ENCODE measurements around the gene VSIG1.
A peak's percentile ranks its signal among the peaks of the same experiment; 100 is the strongest.

Gene VSIG1

DNA sequence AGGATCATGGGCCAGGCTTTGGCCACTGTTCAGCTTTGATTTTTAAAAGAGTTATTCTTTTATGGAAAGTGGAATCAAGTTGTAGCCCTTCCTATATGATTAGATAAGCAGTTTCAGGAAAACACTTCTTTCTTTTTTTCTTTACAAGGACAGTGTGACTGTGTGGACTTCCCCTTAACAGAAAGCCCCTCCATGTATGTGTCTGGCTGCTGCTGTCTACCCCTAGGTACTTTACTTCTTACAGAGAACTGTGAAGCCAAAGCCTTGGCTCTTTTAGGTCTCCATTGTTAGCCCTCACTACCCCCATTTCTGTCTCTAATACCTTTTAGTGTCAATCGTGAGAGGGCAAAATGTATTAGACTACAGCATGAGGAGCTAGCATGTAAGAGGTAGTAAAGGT, 19.1 kb downstream of the VSIG1 start:
- no peak for DNase-seq (ENCODE audit: low read depth in 2 of 2)

DNA sequence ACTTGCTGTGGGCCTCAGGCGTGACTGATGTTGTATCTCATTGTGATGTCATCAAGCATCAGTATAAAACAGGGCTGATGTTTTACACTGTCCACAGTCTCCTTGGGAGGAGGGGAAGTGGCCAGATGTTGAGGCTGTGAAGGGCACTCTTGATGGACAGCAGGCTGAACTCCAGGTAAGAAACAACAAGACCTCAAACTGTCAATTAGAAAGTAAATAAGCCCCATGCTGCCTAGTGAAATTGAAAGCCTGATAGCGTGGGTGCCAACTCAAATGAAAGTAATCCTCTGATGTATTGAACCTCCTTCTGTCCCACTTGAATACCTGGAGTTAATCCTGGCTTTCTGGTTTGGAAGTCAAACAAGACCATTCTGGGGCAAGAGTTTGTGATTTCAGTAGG, 19.7 kb downstream of the VSIG1 start:
- DNase-seq (ENCODE audit: low read depth in 2 of 2): no peak

DNA sequence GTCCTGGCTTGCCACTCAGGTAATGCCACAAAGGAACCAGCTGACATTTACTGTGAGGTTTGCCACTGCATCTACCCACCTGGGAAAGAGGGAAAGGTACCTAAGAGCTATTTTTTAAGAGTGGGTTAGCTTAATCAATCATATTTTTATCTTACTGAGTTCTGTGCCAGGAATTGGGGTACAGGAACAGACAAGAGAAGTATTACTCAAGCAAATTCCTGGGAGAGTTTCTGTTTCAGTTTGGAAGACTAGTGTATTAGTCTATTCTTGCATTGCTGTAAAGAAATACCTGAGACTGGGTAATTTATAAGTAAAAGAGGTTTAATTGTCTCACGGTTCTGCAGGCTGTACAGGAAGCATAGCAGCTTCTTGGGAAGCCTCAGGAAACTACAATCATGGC, 23.3 kb downstream of the VSIG1 start:
- DNase-seq (ENCODE audit: low read depth in 2 of 2): no peak

DNA sequence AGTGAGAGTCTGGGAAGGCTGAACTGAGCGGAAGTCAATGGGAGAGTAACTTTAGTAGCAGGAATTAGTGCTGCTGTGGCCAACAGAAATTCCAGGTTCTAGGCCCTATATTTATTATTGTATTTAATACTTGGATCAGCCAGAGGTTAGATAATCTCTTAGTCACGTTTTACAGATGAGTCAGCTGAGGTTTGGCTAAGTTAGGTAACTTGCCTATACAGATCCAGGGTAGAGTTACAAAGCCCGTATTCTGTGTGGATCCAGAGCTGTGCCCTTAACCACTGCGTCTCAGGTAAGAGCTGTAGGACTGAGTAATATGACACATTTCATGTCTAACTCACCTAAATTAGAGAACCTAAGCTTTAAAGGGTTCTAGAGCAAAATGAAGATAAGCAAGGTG, 26.0 kb downstream of the VSIG1 start:
- no peak for DNase-seq (ENCODE audit: low read depth in 2 of 2)

DNA sequence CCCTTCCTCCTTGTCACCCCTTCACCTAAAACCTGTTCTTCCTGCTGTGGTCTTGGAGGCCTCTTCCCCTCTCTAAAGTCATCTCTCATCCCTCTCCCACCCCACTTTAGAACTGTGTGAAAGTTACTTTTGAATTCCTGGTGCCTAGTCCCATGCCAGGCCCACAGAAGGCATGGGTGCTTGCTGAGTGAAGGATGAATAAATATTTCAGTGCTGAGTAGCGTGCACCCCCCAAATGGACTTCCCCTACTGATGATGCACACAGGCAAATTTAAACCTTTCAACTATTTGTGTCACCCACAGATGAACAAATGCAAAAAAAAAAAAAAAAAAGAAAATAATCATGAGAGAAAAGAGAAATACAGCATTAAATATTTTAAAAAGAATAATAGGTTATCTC, 26.7 kb downstream of the VSIG1 start:
- no peak for DNase-seq (ENCODE audit: low read depth in 2 of 2)

DNA sequence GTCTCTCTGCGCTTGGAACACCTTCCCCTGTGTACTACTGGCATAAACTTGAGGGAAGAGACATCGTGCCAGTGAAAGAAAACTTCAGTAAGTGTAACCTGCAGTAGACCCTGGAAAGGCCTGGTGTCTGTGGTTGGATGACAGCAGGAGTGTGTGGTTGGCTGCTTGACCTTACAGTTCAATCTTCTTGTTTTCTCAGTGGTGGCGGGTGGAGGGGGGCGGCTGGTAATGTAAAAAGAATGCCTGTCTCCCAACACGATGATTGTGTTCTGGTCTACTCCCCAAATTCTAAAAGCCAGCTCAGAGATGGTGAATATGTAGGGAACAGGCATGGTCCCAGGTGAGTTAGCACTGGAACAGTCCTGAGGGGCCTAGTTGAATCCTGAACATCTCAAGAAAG, 27.9 kb downstream of the VSIG1 start:
- no peak for DNase-seq (ENCODE audit: low read depth in 2 of 2)

DNA sequence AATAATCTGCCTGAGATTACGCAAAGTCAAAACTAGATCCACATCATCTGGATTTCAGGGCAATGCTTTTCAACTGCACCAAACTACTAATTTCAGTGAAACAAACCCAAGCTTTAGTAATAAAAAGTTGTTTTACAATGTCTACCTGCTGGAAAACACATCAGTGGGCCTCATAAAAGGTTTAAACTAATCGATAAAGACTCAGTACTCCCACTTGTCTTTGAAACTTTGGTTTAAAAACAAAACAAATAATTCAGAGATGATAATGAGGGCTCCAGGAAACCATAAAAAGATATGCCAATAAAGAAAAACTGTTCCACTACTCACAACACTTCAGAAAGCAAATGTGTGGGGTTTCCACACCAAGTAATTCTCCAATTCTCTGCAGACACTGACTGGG, 36.2 kb downstream of the VSIG1 start:
- no peak for DNase-seq (ENCODE audit: low read depth in 2 of 2)

DNA sequence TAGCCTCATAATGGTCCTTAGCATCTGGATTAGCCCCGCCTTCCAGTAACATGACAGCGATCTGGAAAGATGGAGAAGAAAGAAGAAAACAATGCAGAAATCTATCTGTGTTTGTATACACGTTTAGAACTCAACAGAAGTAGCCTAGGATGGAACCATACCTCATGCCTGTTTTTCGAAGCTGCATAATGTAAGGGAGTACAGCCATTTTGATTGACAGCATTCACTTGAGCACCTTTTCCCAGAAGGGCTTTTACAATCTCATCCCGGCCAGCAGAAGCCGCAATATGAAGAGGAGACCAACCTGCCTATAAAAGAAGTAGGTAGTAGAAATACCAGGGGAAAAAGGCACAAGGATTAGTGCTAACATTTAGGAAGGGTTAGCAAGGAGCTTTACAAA, 42.9 kb downstream of the VSIG1 start:
- DNase-seq (ENCODE audit: low read depth in 2 of 2): no peak

DNA sequence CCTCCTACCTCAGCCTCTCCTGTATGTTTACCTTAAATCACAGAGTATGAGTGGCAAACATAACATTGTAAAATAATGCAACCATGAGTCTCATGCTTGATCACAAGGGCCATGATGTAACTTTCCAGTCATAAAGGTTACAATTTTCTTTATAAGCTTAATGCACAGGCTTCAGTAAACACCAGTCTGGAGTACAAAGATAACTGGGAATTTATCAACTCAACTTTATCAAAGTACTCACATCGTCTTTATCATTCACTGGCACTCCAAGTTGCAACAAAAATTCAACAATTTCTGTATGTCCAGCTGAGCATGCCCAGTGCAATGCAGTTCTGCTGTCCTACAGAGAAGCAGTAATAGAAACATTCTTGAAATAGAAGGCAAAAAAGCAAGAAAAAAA, 43.6 kb downstream of the VSIG1 start:
- no peak for DNase-seq (ENCODE audit: low read depth in 2 of 2)

DNA sequence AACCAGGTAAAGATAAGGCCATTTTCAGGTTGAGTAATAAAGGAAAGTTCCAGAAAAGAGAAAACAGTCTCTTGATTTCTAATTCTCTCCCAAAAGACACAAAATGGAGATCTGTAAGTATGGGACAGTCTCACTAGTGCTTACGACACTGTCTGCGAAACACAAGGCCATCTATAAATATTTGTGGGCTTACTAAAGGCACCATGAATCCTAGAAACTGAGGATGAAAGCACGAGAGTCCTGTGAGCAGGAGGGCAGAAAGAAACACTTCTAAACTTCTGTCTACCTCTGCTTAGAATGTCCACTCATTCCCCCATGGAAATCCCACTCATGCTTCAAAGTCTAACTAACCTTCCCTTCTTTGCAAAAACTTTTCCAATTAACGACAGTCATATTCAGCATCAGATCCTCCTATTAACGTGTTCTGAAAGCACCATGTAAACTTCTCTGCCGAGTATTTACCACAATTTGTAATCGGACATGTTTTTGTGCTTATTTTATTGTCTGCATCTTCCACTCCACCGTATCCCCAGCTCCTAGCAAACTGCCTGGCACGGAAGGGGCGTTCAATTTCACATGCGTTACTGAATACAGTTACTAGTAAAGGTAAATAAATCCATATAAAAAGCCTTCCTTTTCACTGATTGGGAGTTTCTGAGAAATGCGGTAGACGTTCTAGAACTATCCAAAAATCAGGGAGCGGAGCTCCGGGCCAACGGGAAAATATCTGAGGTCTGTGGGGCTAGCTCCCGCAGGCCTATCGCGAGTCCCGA, 45.8 kb downstream of the VSIG1 start:
- no peak for DNase-seq (ENCODE audit: low read depth in 2 of 2)

DNA sequence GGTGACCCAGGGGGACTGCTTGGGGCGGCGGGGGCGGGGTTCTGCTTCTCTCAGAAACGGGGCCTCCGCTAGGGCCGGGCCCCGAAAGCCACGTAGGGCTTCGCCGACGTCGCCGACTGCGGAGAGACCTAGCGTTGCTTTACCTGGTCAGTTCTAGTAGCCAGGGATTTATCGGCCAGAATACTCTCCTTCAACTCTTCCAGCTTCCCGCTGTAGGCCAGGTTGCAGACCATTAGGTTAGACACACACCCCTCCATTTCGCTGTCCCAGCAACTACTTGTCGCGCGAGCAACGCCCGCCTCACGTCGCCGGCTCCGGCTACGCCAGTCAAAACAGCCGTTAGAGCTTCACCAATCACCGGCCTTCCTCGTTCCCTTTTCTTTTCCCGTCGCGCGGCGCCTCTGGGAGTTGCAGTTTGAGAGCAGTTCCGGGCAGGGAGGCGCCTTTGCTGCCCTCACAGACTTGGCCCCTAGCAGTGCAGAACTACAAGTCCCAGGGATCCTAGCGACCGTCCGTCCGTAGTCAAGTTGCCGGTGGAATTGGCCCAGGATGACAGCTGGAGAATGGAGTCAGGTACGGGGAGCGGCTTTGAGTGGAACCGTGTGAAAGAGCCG, 46.5 kb downstream of the VSIG1 start, which contains the start of the genes ATG4A and PSMD10:
Gene ATG4A, plus strand, starts transcription at position 515 of the 614 bp plus-strand sequence. Its CDS starts 49 bp downstream, at position 564.
Gene PSMD10, minus strand, starts transcription at position 279 of the 614 bp plus-strand sequence. Its CDS starts 22 bp downstream, at position 257.
- DNase-seq (ENCODE audit: low read depth in 2 of 2): peak; percentile 73 to 80

DNA sequence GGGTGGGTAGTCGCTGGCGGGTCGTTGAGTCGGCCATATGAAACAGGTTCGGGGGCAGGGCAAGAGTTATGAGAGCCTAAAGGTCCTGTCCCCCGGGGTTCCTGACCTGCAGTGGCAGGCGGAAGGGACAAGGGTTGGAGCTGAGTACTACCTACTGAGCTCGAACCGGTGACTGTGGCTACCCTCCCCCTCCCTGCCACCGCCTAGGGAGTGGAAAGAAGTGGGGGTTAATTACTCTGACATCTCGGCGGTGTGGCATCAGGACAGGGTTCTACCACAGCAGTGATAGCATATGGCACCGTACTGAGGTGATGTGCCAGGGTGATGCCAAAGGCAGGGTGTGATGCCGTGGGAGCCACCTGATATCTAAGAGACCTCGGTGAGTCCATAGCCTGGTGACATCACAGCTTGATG, 47.0 kb downstream of the VSIG1 start:
- peak in 1 of 2 experiments; percentile 4 for DNase-seq (ENCODE audit: low read depth in 2 of 2)

DNA sequence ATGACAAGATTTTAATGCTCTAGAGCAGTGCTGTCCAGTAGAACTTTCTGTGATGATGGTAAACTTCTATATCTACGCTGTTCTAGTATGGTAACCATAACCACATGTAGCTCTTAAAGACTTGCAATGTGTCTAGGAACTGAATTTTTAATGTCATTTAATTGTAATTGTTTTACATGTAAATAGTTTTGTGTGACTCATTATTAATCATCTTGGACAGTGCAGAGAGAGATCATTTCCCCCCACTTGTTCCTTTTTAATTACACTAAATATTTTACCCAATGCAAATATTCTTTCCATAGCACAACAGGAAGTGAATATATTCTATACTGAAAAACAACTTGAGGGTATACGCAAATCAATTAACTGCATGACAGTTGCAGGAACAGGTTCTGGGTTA, 52.5 kb downstream of the VSIG1 start:
- DNase-seq (ENCODE audit: low read depth in 2 of 2): no peak

DNA sequence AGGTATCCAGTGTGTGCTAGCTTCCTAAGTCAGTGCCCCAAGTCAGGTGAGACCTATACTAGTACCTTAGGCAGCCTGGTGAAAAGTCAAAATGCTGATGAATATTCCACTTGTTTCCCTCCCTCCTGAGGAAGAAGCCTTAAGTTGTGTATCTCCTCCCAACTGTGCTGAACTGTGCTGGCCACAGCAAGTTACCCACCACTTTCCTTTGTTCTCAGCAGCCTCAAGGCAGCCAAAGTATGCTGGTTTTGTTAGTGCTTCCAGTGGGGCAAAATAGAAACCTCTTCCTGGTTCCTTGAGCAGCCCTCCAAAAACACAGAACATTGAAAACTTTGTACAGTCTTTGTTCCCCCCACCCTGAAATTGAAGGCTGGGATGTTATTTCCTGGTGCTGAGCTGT, 60.6 kb downstream of the VSIG1 start:
- no peak for DNase-seq (ENCODE audit: low read depth in 2 of 2)

DNA sequence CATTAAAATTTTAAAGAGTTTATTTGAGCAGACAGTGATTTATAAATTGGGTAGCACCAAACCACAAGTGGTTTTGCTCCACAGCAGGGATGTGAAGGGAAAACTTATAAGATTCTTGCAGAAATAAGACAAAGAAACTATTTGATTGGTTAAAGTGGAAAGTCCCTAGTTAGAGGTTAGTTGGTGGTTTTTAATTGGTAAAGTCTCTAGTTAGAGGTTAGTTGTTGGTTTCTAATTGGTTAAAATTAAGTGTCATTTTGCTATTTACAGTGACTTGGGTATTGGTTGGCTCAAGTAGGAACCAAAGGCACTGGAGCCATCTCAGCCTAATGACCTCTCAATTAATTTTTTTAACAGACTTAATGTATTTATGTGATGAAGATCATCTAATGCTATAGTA, 69.7 kb downstream of the VSIG1 start:
- no peak for DNase-seq (ENCODE audit: low read depth in 2 of 2)

DNA sequence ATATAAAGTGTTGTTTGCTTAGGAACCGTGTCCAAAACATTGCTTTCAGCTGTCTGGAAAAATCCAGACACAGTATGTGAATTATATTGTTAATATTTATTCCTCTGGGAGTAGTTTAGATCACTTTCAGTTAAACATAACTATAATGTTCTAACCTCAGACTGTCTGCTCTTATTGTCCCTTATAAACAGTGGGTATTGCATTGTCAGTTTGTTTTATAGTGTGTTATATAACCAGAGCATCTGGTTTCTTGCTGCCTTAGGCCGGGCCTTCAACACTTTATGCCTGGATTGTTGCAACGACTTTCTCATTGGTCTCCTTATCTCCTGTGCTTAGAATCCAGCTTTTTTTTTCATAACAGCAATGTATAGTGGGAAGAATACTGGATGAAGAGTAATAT, 73.1 kb downstream of the VSIG1 start:
- DNase-seq (ENCODE audit: low read depth in 2 of 2): no peak

DNA sequence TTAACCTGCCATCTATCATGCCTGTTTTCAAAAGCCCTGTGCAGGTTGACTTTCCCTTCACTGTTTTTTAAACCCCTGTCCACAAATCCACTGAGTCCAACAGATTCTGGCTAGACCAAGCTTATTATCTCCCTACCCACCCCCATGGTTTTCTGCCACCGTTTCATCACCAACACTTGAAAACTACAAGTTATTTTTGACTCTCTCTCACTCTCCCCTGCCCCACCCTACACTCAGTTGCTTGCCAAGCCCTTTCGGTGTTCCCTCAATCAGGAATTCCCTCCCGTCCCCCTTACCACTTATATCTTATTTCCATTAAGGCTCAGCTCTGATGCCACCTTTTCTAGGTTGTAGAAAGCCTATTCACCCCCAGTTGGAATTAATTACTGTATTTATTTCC, 76.4 kb downstream of the VSIG1 start:
- DNase-seq (ENCODE audit: low read depth in 2 of 2): no peak

DNA sequence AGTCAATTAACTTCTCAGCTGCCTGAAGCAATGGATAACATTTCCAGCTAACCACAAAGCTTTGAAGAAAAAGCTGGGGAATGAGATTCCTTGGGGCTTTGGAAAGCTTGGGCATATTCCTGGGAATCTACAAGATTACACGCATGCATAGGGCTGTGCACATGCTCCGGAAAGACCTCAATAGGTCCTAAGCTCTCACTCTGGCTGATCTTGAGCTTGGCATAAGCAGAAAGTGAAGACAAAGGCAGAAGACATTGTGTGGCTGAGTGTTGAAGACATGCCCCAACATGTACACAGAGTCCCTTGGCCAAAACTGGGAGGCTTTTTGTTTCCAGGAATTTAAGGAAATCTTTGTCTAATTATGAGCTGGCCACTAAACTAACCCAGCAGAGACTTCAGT, 77.9 kb downstream of the VSIG1 start:
- DNase-seq (ENCODE audit: low read depth in 2 of 2): no peak

DNA sequence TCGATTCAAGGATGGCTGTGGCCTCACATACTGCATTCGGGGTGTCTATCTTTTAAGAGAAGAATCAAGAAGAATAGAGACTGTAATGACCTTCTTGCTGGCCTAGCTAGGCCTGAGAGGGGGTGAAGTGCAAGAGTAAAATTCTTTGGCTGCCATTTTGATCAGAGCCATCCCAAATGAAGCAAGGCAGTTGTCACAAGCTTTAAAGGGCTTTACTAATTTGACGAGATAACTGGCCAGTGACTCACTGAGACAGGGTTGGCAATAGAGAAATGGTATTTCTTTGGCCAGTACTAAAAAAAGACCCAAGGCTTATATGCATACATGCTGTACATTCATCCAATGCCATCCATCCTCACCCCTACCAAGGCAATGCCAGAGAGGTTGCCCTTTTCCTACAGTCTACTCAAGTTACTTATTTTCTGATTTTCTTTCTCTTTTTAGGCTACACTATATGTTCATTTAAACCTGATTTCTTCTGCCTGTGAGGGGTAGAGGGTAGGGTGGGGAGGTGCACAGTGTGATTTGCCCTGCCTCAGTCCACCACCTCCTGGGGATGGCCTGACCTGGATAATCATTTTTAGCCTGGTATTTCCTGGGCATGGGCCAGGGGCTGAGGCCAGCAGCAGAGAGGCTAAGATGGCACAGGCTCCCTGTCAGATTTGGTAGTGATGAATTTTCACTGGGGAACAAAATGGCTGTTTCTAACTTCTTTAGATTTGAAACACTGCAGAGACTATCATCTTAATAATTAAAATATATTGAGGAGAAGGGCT, 78.9 kb downstream of the VSIG1 start:
- no peak for DNase-seq (ENCODE audit: low read depth in 2 of 2)

DNA sequence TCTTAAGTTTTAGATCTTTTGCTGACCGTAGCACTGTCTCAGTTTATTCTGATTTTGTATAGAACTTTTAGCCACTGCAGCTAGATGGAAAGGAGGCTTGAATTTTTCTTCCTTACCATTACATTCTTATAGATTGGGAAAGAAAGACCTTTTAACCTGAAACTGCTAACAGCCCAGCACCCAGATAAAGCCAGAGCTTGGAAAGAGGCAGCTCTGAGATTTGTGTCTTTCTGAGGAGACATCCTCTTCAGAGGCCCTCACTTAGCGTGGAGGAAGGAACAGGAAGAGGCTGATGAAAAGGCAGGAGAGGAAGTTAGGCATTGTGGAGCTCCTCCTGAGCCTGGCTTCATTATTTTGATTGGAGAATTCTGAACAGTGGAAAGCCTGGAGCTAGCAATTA, 81.8 kb downstream of the VSIG1 start:
- DNase-seq (ENCODE audit: low read depth in 2 of 2): no peak

DNA sequence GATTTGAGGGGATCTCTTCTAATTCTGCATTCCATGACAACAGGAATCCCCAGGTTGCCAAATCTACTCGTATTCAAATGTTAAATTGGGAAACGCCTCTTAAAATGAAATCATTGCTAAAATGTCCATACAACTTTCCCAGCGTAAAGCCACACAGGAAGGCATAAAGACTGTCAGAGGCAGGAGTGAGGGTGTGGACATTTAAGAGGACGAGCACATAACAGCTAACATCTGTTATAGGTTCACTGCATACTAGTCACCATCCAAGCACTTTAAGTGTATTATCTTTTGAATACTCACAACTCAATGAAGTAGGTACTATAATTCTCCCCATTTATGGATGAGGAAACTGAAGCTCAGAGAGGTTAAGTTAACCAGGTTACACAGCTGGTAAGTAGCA, 82.3 kb downstream of the VSIG1 start:
- DNase-seq (ENCODE audit: low read depth in 2 of 2): no peak
